IMR-90 (cell line): ENCODE measurements around the gene SDHAF3. TPM values are rescaled to one million over a fixed set of nuclear protein-coding genes. Genes with fewer than 3 reads are reported as not detected.

Source experiments
- ATAC-seq: fragments of 200-7000 bp; cut with Tn5 transposase; 2 replicates; pipeline ENCODE4 v1.9.1; 2020; ENCODE audit warnings: low read depth, mild to moderate bottlenecking, moderate library complexity
- BruUV-seq: library from RNA; stranded (reverse); fragments of 400-500 nt; replicated peaks from 2 replicates; lab custom pipeline; 2021; lab: Mats Ljungman, UMichigan
- CTCF ChIA-PET: fragments of 300-600 bp; formaldehyde crosslinking; extraction: SDS; loops from one replicate; lab custom pipeline; 2021; ENCODE audit warnings: antibody characterized with exemption; lab: Yijun Ruan, JAX
- POLR2A ChIA-PET: fragments of 300-600 bp; sonication (Branson Sonifier 250); formaldehyde crosslinking; loops from one replicate; lab custom pipeline; 2022; ENCODE audit warnings: antibody characterized with exemption; ENCODE audit not compliant: unreplicated experiment; lab: Charles Lee
- DNase-seq: peaks from one replicate; pipeline ENCODE4 v3.0.0; 2013
- H2AFZ ChIP-seq: replicated peaks from 2 replicates; pipeline ENCODE3; 2013; ENCODE audit warnings: low read length, mild to moderate bottlenecking; ENCODE audit not compliant: poor library complexity
- H2AK5ac ChIP-seq: 2 replicates; pipeline ENCODE4 v1.6.1; 2013; ENCODE audit warnings: low read depth, low read length, inconsistent platforms
- H2AK9ac ChIP-seq: replicated peaks from 2 replicates; pipeline ENCODE3; 2013; ENCODE audit warnings: mild to moderate bottlenecking, low read depth, low read length, moderate library complexity; ENCODE audit not compliant: poor library complexity
- H2BK120ac ChIP-seq: 2 replicates; pipeline ENCODE4 v1.6.1; 2013; ENCODE audit warnings: low read depth, low read length, inconsistent platforms
- H2BK15ac ChIP-seq: 3 replicates; pipeline ENCODE4 v1.6.1; 2013; ENCODE audit warnings: low read depth, low read length, inconsistent platforms
- H2BK20ac ChIP-seq: 2 replicates; pipeline ENCODE4 v1.6.1; 2013; ENCODE audit warnings: low read depth, mild to moderate bottlenecking, inconsistent platforms, low read length, moderate library complexity
- H2BK5ac ChIP-seq: 2 replicates; pipeline ENCODE4 v1.6.1; 2013; ENCODE audit warnings: mild to moderate bottlenecking, low read depth, low read length, inconsistent platforms; ENCODE audit not compliant: poor library complexity, severe bottlenecking
- H3K14ac ChIP-seq: replicated peaks from 2 replicates; pipeline ENCODE4 v1.6.1; 2013; ENCODE audit warnings: low read depth, low read length, inconsistent platforms
- H3K18ac ChIP-seq: 2 replicates; pipeline ENCODE4 v1.6.1; 2013; ENCODE audit warnings: low read depth, low read length, control low read depth
- H3K23ac ChIP-seq: 2 replicates; pipeline ENCODE4 v1.6.1; 2013; ENCODE audit warnings: low read depth, low read length, inconsistent platforms
- H3K27ac ChIP-seq: 2 replicates; pipeline ENCODE4 v1.5.1; 2013; ENCODE audit warnings: mild to moderate bottlenecking, control low read depth, low read length; ENCODE audit not compliant: insufficient read depth
- H3K27me3 ChIP-seq: 2 replicates; pipeline ENCODE4 v1.6.1; 2013; ENCODE audit warnings: low read length; ENCODE audit not compliant: control insufficient read depth, insufficient read depth
- H3K36me3 ChIP-seq: 2 replicates; pipeline ENCODE4 v1.6.1; 2013; ENCODE audit warnings: low read length, mixed read lengths; ENCODE audit not compliant: control insufficient read depth, insufficient read depth
- H3K4ac ChIP-seq: 2 replicates; pipeline ENCODE4 v1.6.1; 2013; ENCODE audit warnings: low read depth, low read length, inconsistent platforms
- H3K4me1 ChIP-seq: 2 replicates; pipeline ENCODE4 v1.6.1; 2013; ENCODE audit warnings: low read length, mixed read lengths; ENCODE audit not compliant: control insufficient read depth, insufficient read depth
- H3K4me2 ChIP-seq: 2 replicates; pipeline ENCODE4 v1.6.1; 2013; ENCODE audit warnings: low read depth, mild to moderate bottlenecking, control low read depth, low read length, moderate library complexity
- H3K4me3 ChIP-seq: 2 replicates; pipeline ENCODE4 v1.5.1; 2013; ENCODE audit warnings: low read depth, mild to moderate bottlenecking, control low read depth, low read length, moderate library complexity; ENCODE audit not compliant: insufficient read depth
- H3K56ac ChIP-seq: 2 replicates; pipeline ENCODE4 v1.6.1; 2013; ENCODE audit warnings: low read length, inconsistent platforms; ENCODE audit not compliant: insufficient read depth; ENCODE audit errors: extremely low read depth
- H3K79me1 ChIP-seq, 2 experiments: 2 replicates each; pipeline ENCODE4 v1.6.1; 2013; ENCODE audit warnings: low read length in 2 of 2, inconsistent platforms in 1 of 2, low read depth in 1 of 2
- H3K9ac ChIP-seq: 2 replicates; pipeline ENCODE4 v1.6.1; 2013; ENCODE audit warnings: low read depth, low read length, control low read depth
- H3K9me1 ChIP-seq: 2 replicates; pipeline ENCODE4 v1.6.1; 2013; ENCODE audit warnings: low read length, inconsistent platforms; ENCODE audit not compliant: insufficient read depth
- H3K9me3 ChIP-seq: 2 replicates; pipeline ENCODE4 v1.6.1; 2013; ENCODE audit warnings: low read length; ENCODE audit not compliant: control insufficient read depth, insufficient read depth
- H4K20me1 ChIP-seq: 2 replicates; pipeline ENCODE4 v1.6.1; 2013; ENCODE audit warnings: low read length, inconsistent platforms; ENCODE audit not compliant: insufficient read depth
- H4K5ac ChIP-seq: 2 replicates; pipeline ENCODE4 v1.6.1; 2013; ENCODE audit warnings: mild to moderate bottlenecking, low read depth, low read length, control low read depth
- H4K8ac ChIP-seq, 2 experiments: 2 replicates each; pipeline ENCODE4 v1.6.1; 2013; ENCODE audit warnings: low read depth in 2 of 2, low read length in 2 of 2, control low read depth in 1 of 2, inconsistent platforms in 1 of 2
- H4K91ac ChIP-seq: 2 replicates; pipeline ENCODE4 v1.6.1; 2013; ENCODE audit warnings: low read depth, low read length, inconsistent platforms; ENCODE audit not compliant: insufficient read depth
- BHLHE40 ChIP-seq: fragments of 150-350 bp; IDR thresholded peaks from 2 replicates; pipeline ENCODE4 v1.6.1; 2016; ENCODE audit warnings: mild to moderate bottlenecking, low read depth, low read length
- CHD1 ChIP-seq: IDR thresholded peaks from 2 replicates; pipeline ENCODE4 v1.6.1; 2012; ENCODE audit warnings: low read depth, low read length, improper control_type of control experiment
- CTCF ChIP-seq: conservative IDR thresholded peaks from 2 replicates; pipeline ENCODE4 v1.5.1; 2012; ENCODE audit warnings: mild to moderate bottlenecking, low read depth, low read length, improper control_type of control experiment
- ELK1 ChIP-seq: fragments of 150-350 bp; IDR thresholded peaks from 2 replicates; pipeline ENCODE4 v1.6.1; 2016; ENCODE audit warnings: low read depth, mild to moderate bottlenecking, low read length, moderate library complexity, borderline replicate concordance
- MAFK ChIP-seq: IDR thresholded peaks from 2 replicates; pipeline ENCODE4 v1.6.1; 2012; ENCODE audit warnings: low read depth, low read length, improper control_type of control experiment
- MXI1 ChIP-seq: IDR thresholded peaks from 2 replicates; pipeline ENCODE4 v1.6.1; 2012; ENCODE audit warnings: low read depth, mild to moderate bottlenecking, low read length, moderate library complexity, borderline replicate concordance
- NFE2L2 ChIP-seq: fragments of 150-350 bp; IDR thresholded peaks from 2 replicates; pipeline ENCODE4 v1.6.1; 2016; ENCODE audit warnings: low read depth, mild to moderate bottlenecking, low read length
- RAD21 ChIP-seq: IDR thresholded peaks from 2 replicates; pipeline ENCODE4 v1.6.1; 2012; ENCODE audit warnings: low read length, improper control_type of control experiment
- RCOR1 ChIP-seq: IDR thresholded peaks from 2 replicates; pipeline ENCODE4 v1.6.1; 2012; ENCODE audit warnings: mild to moderate bottlenecking, low read length, improper control_type of control experiment; ENCODE audit not compliant: insufficient replicate concordance
- RFX5 ChIP-seq: IDR thresholded peaks from 2 replicates; pipeline ENCODE4 v1.8.0; 2012; ENCODE audit warnings: low read depth, mild to moderate bottlenecking, low read length, moderate library complexity
- SMC3 ChIP-seq: fragments of 150-350 bp; IDR thresholded peaks from 2 replicates; pipeline ENCODE4 v1.6.1; 2016; ENCODE audit warnings: low read depth, mild to moderate bottlenecking, antibody characterized with exemption, low read length, moderate library complexity
- WGBS, 2 experiments: methylation state at CpG; one replicate each; pipeline versions ENCODE4 v1.1.5 to v1.1.7; 2013; ENCODE audit warnings: missing lambda C conversion rate in 2 of 2; ENCODE audit not compliant: insufficient read length in 1 of 2; ENCODE audit errors: extremely low coverage in 2 of 2; 5-methylcytosine and 5-hydroxymethylcytosine counted together
- dilution Hi-C: fragments of 300-500 bp; cut with HindIII; formaldehyde crosslinking; loops from one replicate; pipeline ENCODE4 v1.14.3; 2018; ENCODE audit warnings: low sequenced_read_pairs; ENCODE audit not compliant: unreplicated experiment
- in situ Hi-C: fragments of 300-500 bp; cut with MboI; formaldehyde crosslinking; loops from 3 replicates; pipeline ENCODE4 v1.14.3; 2019; ENCODE audit warnings: low sequenced_read_pairs, inconsistent platforms, mixed read lengths
- intact Hi-C: fragments of 100-400 bp; cut with micrococcal nuclease; formaldehyde crosslinking; loops from 2 replicates; pipeline ENCODE4 v1.10.0; 2022
- polyA plus RNA-seq, 3 experiments: library from polyadenylated mRNA; depleted of rRNA; stranded (reverse); fragments of >200 nt; gene quantifications; 2 replicates each; pipeline ENCODE4 v1.2.3, GENCODE V29; 2012; ENCODE audit warnings: low replicate concordance in 1 of 3
- total RNA-seq: library from RNA; depleted of rRNA; stranded (reverse); fragments of >200 nt; gene quantifications from 2 replicates; pipeline ENCODE4 v1.2.3, GENCODE V29; 2012
- TF ChIP-seq, protein P1 (sequence below): fragments of 150-350 bp; IDR thresholded peaks from 2 replicates; pipeline ENCODE4 v1.6.1; 2017; ENCODE audit warnings: mild to moderate bottlenecking, antibody characterized with exemption, low read length, low read depth

SDHAF3 gene
- total and polyA plus RNA-seq, 2 of the 4 experiments (the other 2 are of a cell fraction), result 5.7 to 6.1 TPM

DNA sequence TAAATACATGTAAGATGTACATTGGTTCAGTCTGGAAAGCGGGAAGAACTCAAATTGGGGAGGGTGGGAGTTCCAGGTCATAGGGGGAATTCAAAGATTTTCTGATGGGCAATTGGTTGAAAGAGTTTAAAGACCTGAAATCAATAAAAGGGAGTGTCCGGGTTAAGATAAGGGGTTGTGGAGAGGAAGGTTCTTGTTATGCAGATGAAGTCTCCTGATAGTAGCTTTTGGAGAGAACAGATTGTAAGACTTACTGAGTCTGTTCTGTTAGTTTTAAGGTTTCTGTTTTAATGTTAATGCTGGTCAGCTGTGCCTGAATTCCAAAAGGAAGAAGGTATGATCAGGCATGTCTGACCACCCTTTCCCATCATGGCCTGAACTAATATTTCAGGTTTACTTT is 48.8 kb downstream of the SDHAF3 start:
- H2AFZ ChIP-seq, result no peak overlapping the region
- DNase-seq (no peak), ATAC-seq (no peak)
- dilution Hi-C loops, result no loop called here
- no peak overlapping the region for H2AK5ac ChIP-seq
- H3K9me3 ChIP-seq, result no peaks in the 10 kb centered on the region
- H3K27ac ChIP-seq, result no peak overlapping the region
- no peak overlapping the region for H2BK15ac ChIP-seq
- no peaks in the 10 kb centered on the region for H3K4me1 ChIP-seq
- 94% methylated on average over 2 of the region's 2 CpGs; no CpG with 5 or more reads in 1 of the 2 experiments for WGBS, 2 experiments
- no peak overlapping the region for H3K4me2 ChIP-seq
- H3K27me3 ChIP-seq, result no peaks in the 10 kb centered on the region
- TF ChIP-seq RFX5 (no peak), RCOR1 (no peak), MAFK (no peak), BHLHE40 (no peak), CTCF (no peak), ELK1 (no peak), RAD21 (no peak), SMC3 (no peak), NFE2L2 (no peak), MXI1 (no peak), CHD1 (no peak)
- TF ChIP-seq, protein P1, sequence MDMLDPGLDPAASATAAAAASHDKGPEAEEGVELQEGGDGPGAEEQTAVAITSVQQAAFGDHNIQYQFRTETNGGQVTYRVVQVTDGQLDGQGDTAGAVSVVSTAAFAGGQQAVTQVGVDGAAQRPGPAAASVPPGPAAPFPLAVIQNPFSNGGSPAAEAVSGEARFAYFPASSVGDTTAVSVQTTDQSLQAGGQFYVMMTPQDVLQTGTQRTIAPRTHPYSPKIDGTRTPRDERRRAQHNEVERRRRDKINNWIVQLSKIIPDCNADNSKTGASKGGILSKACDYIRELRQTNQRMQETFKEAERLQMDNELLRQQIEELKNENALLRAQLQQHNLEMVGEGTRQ, result no peak
- POLR2A ChIA-PET, result no interaction called here
- in situ Hi-C loops, result no loop called here
- H4K8ac ChIP-seq, result no peak overlapping the region
- H2BK120ac ChIP-seq, result no peak overlapping the region
- H3K36me3 ChIP-seq, result no peaks in the 10 kb centered on the region
- no peak overlapping the region for H2BK5ac ChIP-seq
- peaks cover 0 to 4% of the 10 kb centered on the region in 2 experiments; a peak in 1 of 4 replicates for H3K79me1 ChIP-seq
- no peak overlapping the region for H2AK9ac ChIP-seq
- no peak overlapping the region for H2BK20ac ChIP-seq
- H3K56ac ChIP-seq, result no peak overlapping the region
- H4K5ac ChIP-seq, result no peak overlapping the region
- no peak overlapping the region for H4K91ac ChIP-seq
- no peak overlapping the region for H3K4ac ChIP-seq
- no peak overlapping the region for H3K4me3 ChIP-seq
- H3K14ac ChIP-seq, result no peak overlapping the region
- no peaks in the 10 kb centered on the region for H4K20me1 ChIP-seq
- no peak overlapping the region for H3K9ac ChIP-seq
- no peak overlapping the region for H3K23ac ChIP-seq
- intact Hi-C loops, result no loop called here
- H3K18ac ChIP-seq, result no peak overlapping the region
- CTCF ChIA-PET, result no interaction called here
- no peaks in the 10 kb centered on the region for H3K9me1 ChIP-seq
- no TSS peak for BruUV-seq
